OCI-LY1 (cell line): ENCODE data around the gene GAL3ST1.
A peak's percentile ranks its signal among the peaks of the same experiment; 100 is the strongest.

Experiments
- H2AFZ ChIP-seq: fragments of 200-600 bp; sonication (generic), shearing (Covaris generic); 2 replicates; pipeline ENCODE4 v1.6.0; 2014; ENCODE audit warnings: antibody characterized with exemption, mild to moderate bottlenecking, low read length
- H3F3A ChIP-seq: fragments of 200-600 bp; sonication (generic), shearing (Covaris generic); 2 replicates; pipeline ENCODE4 v1.6.0; 2014; ENCODE audit warnings: mild to moderate bottlenecking, antibody characterized with exemption, low read length, moderate library complexity; ENCODE audit not compliant: insufficient read depth
- H3K27ac ChIP-seq: fragments of 200-600 bp; sonication (generic); 2 replicates; pipeline ENCODE4 v1.5.1; 2014; ENCODE audit warnings: low read length, mixed run types, mild to moderate bottlenecking, low read depth; ENCODE audit not compliant: poor library complexity, severe bottlenecking
- H3K27me3 ChIP-seq: fragments of 200-600 bp; sonication (generic); 2 replicates; pipeline ENCODE4 v1.6.0; 2014; ENCODE audit warnings: antibody characterized with exemption, mild to moderate bottlenecking, low read length, moderate library complexity; ENCODE audit not compliant: insufficient read depth
- H3K36me3 ChIP-seq: fragments of 200-600 bp; sonication (generic); 2 replicates; pipeline ENCODE4 v1.6.1; 2014; ENCODE audit warnings: mild to moderate bottlenecking, antibody characterized with exemption, low read length, moderate library complexity, mixed read lengths; ENCODE audit not compliant: insufficient read depth
- H3K4me1 ChIP-seq: fragments of 200-600 bp; sonication (generic); 2 replicates; pipeline ENCODE4 v1.5.1; 2014; ENCODE audit warnings: mild to moderate bottlenecking, low read length, moderate library complexity; ENCODE audit not compliant: insufficient read depth, severe bottlenecking
- H3K4me2 ChIP-seq: fragments of 200-600 bp; sonication (generic), shearing (Covaris generic); 2 replicates; pipeline ENCODE4 v1.6.1; 2014; ENCODE audit warnings: low read length
- H3K4me3 ChIP-seq: fragments of 200-600 bp; sonication (generic); 2 replicates; pipeline ENCODE4 v1.5.1; 2014; ENCODE audit warnings: low read length, low read depth, mild to moderate bottlenecking, mixed read lengths; ENCODE audit not compliant: poor library complexity, severe bottlenecking
- H3K79me2 ChIP-seq: fragments of 200-600 bp; shearing (Covaris generic); 2 replicates; pipeline ENCODE4 v1.6.1; 2016; ENCODE audit warnings: mixed run types, low read length, mixed read lengths; ENCODE audit not compliant: insufficient read depth
- H3K9ac ChIP-seq: fragments of 200-600 bp; sonication (generic), shearing (Covaris generic); 2 replicates; pipeline ENCODE4 v1.6.1; 2014; ENCODE audit warnings: mild to moderate bottlenecking, low read length, mixed read lengths
- H3K9me2 ChIP-seq: fragments of 200-600 bp; sonication (generic), shearing (Covaris generic); 2 replicates; pipeline ENCODE4 v1.6.1; 2014; ENCODE audit warnings: low read depth, mild to moderate bottlenecking, low read length, mixed read lengths
- H3K9me3 ChIP-seq: fragments of 200-600 bp; shearing (Covaris generic); 2 replicates; pipeline ENCODE4 v1.6.1; 2014; ENCODE audit warnings: low read length, mixed read lengths
- H4K20me1 ChIP-seq: fragments of 200-600 bp; sonication (generic), shearing (Covaris generic); 2 replicates; pipeline ENCODE4 v1.6.0; 2016; ENCODE audit warnings: mild to moderate bottlenecking, low read length; ENCODE audit not compliant: insufficient read depth
- CTCF ChIP-seq: fragments of 200-600 bp; sonication (generic), shearing (Covaris generic); IDR thresholded peaks from 2 replicates; pipeline ENCODE4 v1.5.1; 2017; ENCODE audit warnings: mild to moderate bottlenecking, antibody characterized with exemption, low read length, moderate library complexity, mixed read lengths
- EZH2 ChIP-seq: fragments of 200-600 bp; sonication (generic), shearing (Covaris generic); IDR thresholded peaks from 2 replicates; pipeline ENCODE4 v1.8.0; 2017; ENCODE audit warnings: borderline replicate concordance, mixed run types, mild to moderate bottlenecking, antibody characterized with exemption, low read length, moderate library complexity, mixed read lengths

Gene GAL3ST1

GRCh38 chr22:30603801-30604200 is 29.3 kb upstream of the GAL3ST1 start:
- Histone ChIP-seq H3K27me3 (no peaks in the 10 kb centered on the region; the same call in 1 of the 2 replicates), H3K79me2 (no peaks in the 10 kb centered on the region), H3K9me2 (no peaks in the 10 kb centered on the region), H4K20me1 (no peaks in the 10 kb centered on the region), H3F3A (no peaks in the 10 kb centered on the region), H3K9ac (no peak overlapping the region), H2AFZ (no peak overlapping the region), H3K4me2 (no peak overlapping the region), H3K4me1 (peaks cover 21% of the 10 kb centered on the region), H3K27ac (no peak overlapping the region), H3K9me3 (no peaks in the 10 kb centered on the region), H3K36me3 (no peaks in the 10 kb centered on the region), H3K4me3 (no peak overlapping the region)
- TF ChIP-seq EZH2 (no peak), CTCF (no peak)

GRCh38 chr22:30602049-30602448 is 27.6 kb upstream of the GAL3ST1 start:
- no peaks in the 10 kb centered on the region for H3K79me2 ChIP-seq
- no peaks in the 10 kb centered on the region for H4K20me1 ChIP-seq
- H3F3A ChIP-seq: no peaks in the 10 kb centered on the region
- no peak overlapping the region for H2AFZ ChIP-seq
- no peak overlapping the region for H3K4me3 ChIP-seq
- H3K36me3 ChIP-seq: no peaks in the 10 kb centered on the region
- H3K4me2 ChIP-seq: no peak overlapping the region
- H3K9me2 ChIP-seq: no peaks in the 10 kb centered on the region
- H3K4me1 ChIP-seq: peaks cover 17% of the 10 kb centered on the region
- no peaks in the 10 kb centered on the region for H3K9me3 ChIP-seq
- H3K27ac ChIP-seq: no peak overlapping the region
- H3K9ac ChIP-seq: no peak overlapping the region
- peaks cover 4% of the 10 kb centered on the region; the same call in 1 of the 2 replicates for H3K27me3 ChIP-seq
- TF ChIP-seq EZH2 (no peak), CTCF (peak; percentile 54)

GRCh38 chr22:30601464-30601863 is 27.0 kb upstream of the GAL3ST1 start:
- no peaks in the 10 kb centered on the region for H3F3A ChIP-seq
- H3K9me2 ChIP-seq: no peaks in the 10 kb centered on the region
- H3K9ac ChIP-seq: no peak overlapping the region
- no peak overlapping the region for H3K27ac ChIP-seq
- H3K79me2 ChIP-seq: no peaks in the 10 kb centered on the region
- no peaks in the 10 kb centered on the region for H3K9me3 ChIP-seq
- H3K27me3 ChIP-seq: peaks cover 4% of the 10 kb centered on the region; the same call in 1 of the 2 replicates
- no peak for TF ChIP-seq EZH2
- TF ChIP-seq CTCF: no peak
- no peak overlapping the region for H3K4me3 ChIP-seq
- H3K4me1 ChIP-seq: peaks cover 12% of the 10 kb centered on the region
- no peaks in the 10 kb centered on the region for H4K20me1 ChIP-seq
- no peak overlapping the region for H2AFZ ChIP-seq
- H3K4me2 ChIP-seq: no peak overlapping the region
- no peaks in the 10 kb centered on the region for H3K36me3 ChIP-seq
